OCI-LY7 (cell line): ENCODE data around the gene SARS2. TPM values are rescaled to one million over a fixed set of nuclear protein-coding genes. Genes with fewer than 3 reads are reported as not detected.

Experiments used
- BruUV-seq: library from RNA; stranded (reverse); fragments of 400-500 nt; replicated peaks from 2 replicates; lab custom pipeline; 2021; lab: Mats Ljungman, UMichigan
- CTCF ChIA-PET: fragments of 300-600 bp; sonication (Branson Sonifier 250); formaldehyde crosslinking; loops from one replicate; lab custom pipeline; 2022; ENCODE audit warnings: antibody characterized with exemption; ENCODE audit not compliant: unreplicated experiment; lab: Charles Lee
- POLR2A ChIA-PET: fragments of 300-600 bp; sonication (Branson Sonifier 250); formaldehyde crosslinking; loops from one replicate; lab custom pipeline; 2022; ENCODE audit warnings: antibody characterized with exemption; lab: Charles Lee
- DNase-seq: peaks from one replicate; pipeline ENCODE4 v3.0.0-alpha.2; 2015; ENCODE audit warnings: low spot score
- H2AFZ ChIP-seq: fragments of 200-600 bp; sonication (generic), shearing (Covaris generic); 2 replicates; pipeline ENCODE4 v1.6.1; 2014; ENCODE audit warnings: mild to moderate bottlenecking, antibody characterized with exemption, low read length, moderate library complexity
- H3K27ac ChIP-seq: fragments of 200-600 bp; sonication (generic); 2 replicates; pipeline ENCODE4 v1.5.1; 2014; ENCODE audit warnings: mixed run types, low read depth, mild to moderate bottlenecking, moderate library complexity, low read length, inconsistent platforms; ENCODE audit not compliant: poor library complexity, severe bottlenecking
- H3K36me3 ChIP-seq: fragments of 200-600 bp; sonication (generic); 2 replicates; pipeline ENCODE4 v1.6.1; 2014; ENCODE audit warnings: mild to moderate bottlenecking, antibody characterized with exemption, low read length, moderate library complexity, mixed read lengths; ENCODE audit not compliant: insufficient read depth
- H3K4me1 ChIP-seq: fragments of 200-600 bp; sonication (generic); 2 replicates; pipeline ENCODE4 v1.5.1; 2014; ENCODE audit warnings: mild to moderate bottlenecking, low read length; ENCODE audit not compliant: insufficient read depth, poor library complexity, severe bottlenecking
- H3K4me2 ChIP-seq: fragments of 200-600 bp; sonication (generic); 2 replicates; pipeline ENCODE4 v1.6.1; 2014; ENCODE audit warnings: mild to moderate bottlenecking, low read length
- H3K4me3 ChIP-seq: fragments of 200-600 bp; sonication (generic); 2 replicates; pipeline ENCODE4 v1.5.1; 2014; ENCODE audit warnings: mild to moderate bottlenecking, low read depth, low read length; ENCODE audit not compliant: poor library complexity, severe bottlenecking
- H3K79me2 ChIP-seq: fragments of 200-600 bp; sonication (generic); 2 replicates; pipeline ENCODE4 v1.6.1; 2016; ENCODE audit warnings: low read depth, mild to moderate bottlenecking, low read length, moderate library complexity, mixed read lengths; ENCODE audit not compliant: insufficient read depth
- H3K9me2 ChIP-seq: fragments of 200-600 bp; sonication (generic); 2 replicates; pipeline ENCODE4 v1.6.1; 2016; ENCODE audit warnings: mild to moderate bottlenecking, low read length, mixed read lengths; ENCODE audit not compliant: insufficient read depth
- H3K9me3 ChIP-seq: fragments of 200-600 bp; sonication (generic); 2 replicates; pipeline ENCODE4 v1.6.1; 2014; ENCODE audit warnings: mild to moderate bottlenecking, mixed run types, low read length, mixed read lengths
- H4K20me1 ChIP-seq: fragments of 200-600 bp; sonication (generic); 2 replicates; pipeline ENCODE4 v1.6.1; 2014; ENCODE audit warnings: mild to moderate bottlenecking, antibody characterized with exemption, low read length, moderate library complexity, mixed read lengths; ENCODE audit not compliant: insufficient read depth
- EZH2phosphoT487 ChIP-seq: fragments of 200-600 bp; sonication (generic); IDR thresholded peaks from 2 replicates; pipeline ENCODE4 v1.6.1; 2018; ENCODE audit warnings: low read depth, borderline replicate concordance, mild to moderate bottlenecking, mixed run types, antibody characterized with exemption, low read length, moderate library complexity, mixed read lengths
- intact Hi-C: fragments of 100-400 bp; cut with micrococcal nuclease; formaldehyde crosslinking; loops from one replicate; pipeline ENCODE4 v1.10.0; 2022; ENCODE audit not compliant: unreplicated experiment
- total RNA-seq, 2 experiments: library from RNA; depleted of rRNA in 1 of 2; stranded (reverse); fragments of >200 nt in 1 of 2; shearing (Covaris generic) in 1 of 2; gene quantifications; 2 replicates each; pipeline ENCODE4 v1.2.3, GENCODE V29; 2014 to 2022
- TF ChIP-seq, protein P1 (sequence below): fragments of 200-600 bp; sonication (generic); conservative IDR thresholded peaks from 2 replicates; pipeline ENCODE4 v1.5.1; 2014; ENCODE audit warnings: mild to moderate bottlenecking, antibody characterized with exemption, low read length, moderate library complexity, mixed read lengths

Gene SARS2
- total RNA-seq, 2 experiments from 2014 or later, result 37.7 to 52.8 TPM

DNA sequence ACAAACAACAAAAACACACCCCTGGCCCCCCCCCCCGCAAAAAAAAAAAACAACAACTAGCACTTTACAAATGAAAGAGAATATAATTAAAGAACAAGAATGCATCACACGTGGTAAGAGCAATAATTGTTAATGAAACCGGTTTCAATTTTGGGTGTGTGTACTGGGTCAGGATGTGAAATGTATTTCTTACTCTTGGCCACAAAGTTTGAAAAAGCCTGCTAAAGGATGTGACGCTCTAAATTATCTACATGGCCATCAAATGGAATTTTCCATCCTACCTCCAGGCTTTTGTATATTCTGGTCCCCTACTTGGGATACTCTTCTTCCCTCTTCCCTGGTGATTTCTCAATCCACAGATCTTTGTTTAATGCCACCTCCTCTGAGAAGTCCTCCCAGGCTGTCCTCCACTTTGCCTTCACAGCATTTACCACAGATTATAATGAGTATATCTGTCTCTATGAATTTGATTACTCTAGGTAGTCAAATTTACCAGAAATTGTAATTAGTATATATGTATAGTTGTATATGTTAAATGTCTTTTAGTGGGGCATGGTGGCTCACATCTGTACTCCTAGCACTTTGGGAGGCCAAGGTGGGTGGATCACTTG lies 2.1 kb downstream of the SARS2 start:
- ChIA-PET POLR2A (no interaction called here), CTCF (no interaction called here)
- no peak for DNase-seq
- no peaks in the 10 kb centered on the region for H3K9me3 ChIP-seq
- TF ChIP-seq EZH2phosphoT487, result no peak
- TF ChIP-seq, protein P1, sequence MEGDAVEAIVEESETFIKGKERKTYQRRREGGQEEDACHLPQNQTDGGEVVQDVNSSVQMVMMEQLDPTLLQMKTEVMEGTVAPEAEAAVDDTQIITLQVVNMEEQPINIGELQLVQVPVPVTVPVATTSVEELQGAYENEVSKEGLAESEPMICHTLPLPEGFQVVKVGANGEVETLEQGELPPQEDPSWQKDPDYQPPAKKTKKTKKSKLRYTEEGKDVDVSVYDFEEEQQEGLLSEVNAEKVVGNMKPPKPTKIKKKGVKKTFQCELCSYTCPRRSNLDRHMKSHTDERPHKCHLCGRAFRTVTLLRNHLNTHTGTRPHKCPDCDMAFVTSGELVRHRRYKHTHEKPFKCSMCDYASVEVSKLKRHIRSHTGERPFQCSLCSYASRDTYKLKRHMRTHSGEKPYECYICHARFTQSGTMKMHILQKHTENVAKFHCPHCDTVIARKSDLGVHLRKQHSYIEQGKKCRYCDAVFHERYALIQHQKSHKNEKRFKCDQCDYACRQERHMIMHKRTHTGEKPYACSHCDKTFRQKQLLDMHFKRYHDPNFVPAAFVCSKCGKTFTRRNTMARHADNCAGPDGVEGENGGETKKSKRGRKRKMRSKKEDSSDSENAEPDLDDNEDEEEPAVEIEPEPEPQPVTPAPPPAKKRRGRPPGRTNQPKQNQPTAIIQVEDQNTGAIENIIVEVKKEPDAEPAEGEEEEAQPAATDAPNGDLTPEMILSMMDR, result no peak
- H2AFZ ChIP-seq, result no peak overlapping the region
- H3K9me2 ChIP-seq, result no peaks in the 10 kb centered on the region
- peaks cover 31% of the 10 kb centered on the region for H3K4me1 ChIP-seq
- no TSS peak for BruUV-seq
- intact Hi-C loops, result no loop called here
- no peak overlapping the region for H3K4me3 ChIP-seq
- H3K79me2 ChIP-seq, result peaks cover 45% of the 10 kb centered on the region
- H3K4me2 ChIP-seq, result no peak overlapping the region; the same call in 1 of the 2 replicates
- no peak overlapping the region for H3K27ac ChIP-seq
- H3K36me3 ChIP-seq, result peaks cover 53% of the 10 kb centered on the region
- H4K20me1 ChIP-seq, result no peaks in the 10 kb centered on the region

DNA sequence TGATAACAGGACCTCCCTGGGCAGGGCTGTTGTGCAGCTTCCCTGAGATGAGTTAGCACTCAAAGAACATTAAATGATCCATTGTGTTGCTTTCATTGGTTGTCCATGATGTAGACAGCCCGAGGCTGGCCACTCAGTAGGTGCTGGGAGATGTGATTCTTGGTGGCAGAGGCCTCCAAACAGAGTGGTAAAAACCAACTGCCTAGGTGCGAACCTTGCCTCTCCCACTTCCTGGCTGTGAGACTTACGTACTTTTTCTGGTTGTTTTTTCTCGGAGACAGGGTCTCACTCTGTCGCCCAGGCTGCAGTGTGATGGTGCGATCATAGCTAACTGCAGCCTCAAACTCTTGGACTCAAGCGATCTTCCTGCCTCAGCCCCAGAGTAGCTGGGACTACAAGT lies 6.2 kb downstream of the SARS2 start:
- Histone ChIP-seq H3K27ac (no peak overlapping the region), H3K36me3 (peaks cover 48% of the 10 kb centered on the region), H3K4me3 (no peak overlapping the region), H3K4me2 (no peak overlapping the region), H2AFZ (no peak overlapping the region), H3K9me2 (no peaks in the 10 kb centered on the region), H4K20me1 (no peaks in the 10 kb centered on the region), H3K9me3 (no peaks in the 10 kb centered on the region), H3K4me1 (peaks cover 9% of the 10 kb centered on the region), H3K79me2 (peaks cover 19% of the 10 kb centered on the region)
- intact Hi-C loops, result no loop called here
- ChIA-PET POLR2A (interaction anchor here (0.6 kb wide), 1 partner anchor 34 kb away, joined by 3 read pairs; no protein-coding TSS in a partner anchor), CTCF (no interaction called here)
- no TSS peak for BruUV-seq
- no peak for TF ChIP-seq EZH2phosphoT487
- TF ChIP-seq, protein P1, result no peak
- no peak for DNase-seq

DNA sequence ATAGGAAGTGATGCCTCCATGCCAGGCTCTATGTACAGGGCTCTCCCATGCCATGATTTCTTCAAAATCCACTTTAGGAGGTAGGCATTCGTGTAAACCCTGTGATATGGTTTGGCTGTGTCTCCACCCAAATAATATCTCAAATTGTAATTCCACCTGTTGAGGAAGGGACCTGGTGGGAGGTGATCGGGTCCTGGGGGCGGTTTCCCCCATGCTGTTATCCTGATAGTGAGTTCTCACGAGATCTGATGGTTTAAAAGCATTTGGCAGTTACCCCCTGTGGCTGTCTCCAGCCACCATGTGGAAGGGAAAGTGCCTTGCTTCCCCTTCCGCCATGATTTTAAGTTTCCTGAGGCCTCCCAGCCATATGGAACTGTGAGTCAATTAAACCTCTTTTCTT lies 8.1 kb downstream of the SARS2 start:
- ChIA-PET POLR2A (no interaction called here), CTCF (no interaction called here)
- no peak overlapping the region for H3K4me2 ChIP-seq
- no peak overlapping the region for H3K4me3 ChIP-seq
- H2AFZ ChIP-seq, result no peak overlapping the region
- no peaks in the 10 kb centered on the region for H3K9me2 ChIP-seq
- no peaks in the 10 kb centered on the region for H3K9me3 ChIP-seq
- no peaks in the 10 kb centered on the region for H3K4me1 ChIP-seq
- intact Hi-C loops, result no loop called here
- peaks cover 35% of the 10 kb centered on the region for H3K36me3 ChIP-seq
- H3K27ac ChIP-seq, result no peak overlapping the region
- TF ChIP-seq, protein P1, result no peak
- TF ChIP-seq EZH2phosphoT487, result no peak
- no TSS peak for BruUV-seq
- no peak for DNase-seq
- peaks cover under 1% of the 10 kb centered on the region; the same call in 1 of the 2 replicates for H3K79me2 ChIP-seq
- H4K20me1 ChIP-seq, result no peaks in the 10 kb centered on the region
